ENCODE data around the gene NGF. TPM values are rescaled to one million over a fixed set of nuclear protein-coding genes. Genes with fewer than 3 reads are reported as not detected.
A peak's percentile ranks its signal among the peaks of the same experiment; 100 is the strongest.

Gene NGF
- total and polyA plus RNA-seq, 9 donors: 1.2 to 5.8 (median 2.4) TPM

DNA sequence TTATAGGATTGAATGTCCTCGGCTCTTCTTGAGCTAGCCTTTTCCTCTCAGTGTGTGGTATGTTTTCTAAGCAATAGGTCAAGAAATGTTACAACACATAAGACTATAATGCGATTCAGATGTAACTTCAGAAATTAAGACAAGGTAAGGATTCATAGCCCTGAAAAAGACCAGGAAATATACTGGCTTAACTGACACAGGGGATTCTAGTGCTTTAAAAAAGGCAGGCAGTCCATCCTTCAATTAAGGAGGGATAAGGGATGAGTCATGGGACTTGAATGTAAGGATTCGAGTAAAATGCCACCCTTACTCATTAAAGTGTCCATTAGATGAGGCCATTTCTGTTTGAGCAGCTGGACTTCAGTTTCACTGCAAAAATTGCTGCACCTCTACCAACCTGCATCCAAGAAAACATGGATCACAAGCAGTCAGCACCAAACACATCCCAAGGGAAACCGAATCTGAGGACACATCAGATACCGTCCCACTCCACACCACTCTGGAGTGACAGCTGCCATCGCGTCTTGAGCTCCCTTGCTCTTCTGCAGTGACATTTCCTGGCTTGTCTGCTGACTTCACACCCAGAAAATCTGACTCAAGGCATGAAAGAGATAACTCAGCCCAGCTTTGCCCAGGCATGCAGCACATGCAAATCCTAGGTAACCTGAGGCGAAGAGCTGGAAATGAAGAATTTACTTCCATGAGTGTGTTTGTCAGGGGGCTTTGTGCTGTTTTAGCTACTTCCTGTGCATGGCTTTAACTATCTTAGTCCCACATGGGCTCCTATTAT is 37.8 kb downstream of the NGF start:
- Histone ChIP-seq H3K27ac (ENCODE audit: low read length) (no peak overlapping the region), H3K27me3 (ENCODE audit: control insufficient read depth, insufficient read depth, low read length) (no peaks in the 10 kb centered on the region), H3K4me3 (ENCODE audit: low read length) (no peak overlapping the region), H3K36me3 (ENCODE audit: control insufficient read depth, insufficient read depth, low read length) (no peaks in the 10 kb centered on the region), H3K4me1 (ENCODE audit: control insufficient read depth, insufficient read depth, low read length) (peaks cover 8% of the 10 kb centered on the region), H3K9me3 (replicated peaks; ENCODE audit: control insufficient read depth, low read depth, low read length) (no peaks in the 10 kb centered on the region)
- WGBS (ENCODE audit: insufficient coverage): 85% methylated on average over 4 of the region's 8 CpGs
- no peak for DNase-seq

- no CpG with 5 or more reads among the region's 2 CpGs for WGBS (ENCODE audit: insufficient coverage)
- DNase-seq: no peak
- Histone ChIP-seq H3K4me1 (ENCODE audit: control insufficient read depth, insufficient read depth, low read length) (peaks cover 8% of the 10 kb centered on the region), H3K27ac (ENCODE audit: low read length) (no peak overlapping the region), H3K36me3 (ENCODE audit: control insufficient read depth, insufficient read depth, low read length) (no peaks in the 10 kb centered on the region), H3K9me3 (replicated peaks; ENCODE audit: control insufficient read depth, low read depth, low read length) (no peaks in the 10 kb centered on the region), H3K27me3 (ENCODE audit: control insufficient read depth, insufficient read depth, low read length) (no peaks in the 10 kb centered on the region), H3K4me3 (ENCODE audit: low read length) (no peak overlapping the region)
Observed at GRCh38 chr1:115299266-115299665, 38.8 kb downstream of the NGF start.

- no peak overlapping the region for H3K4me3 ChIP-seq (ENCODE audit: low read length)
- no peak overlapping the region for H3K27ac ChIP-seq (ENCODE audit: low read length)
- H3K9me3 ChIP-seq (replicated peaks; ENCODE audit: control insufficient read depth, low read depth, low read length): no peaks in the 10 kb centered on the region
- no peaks in the 10 kb centered on the region for H3K4me1 ChIP-seq (ENCODE audit: control insufficient read depth, insufficient read depth, low read length)
- WGBS (ENCODE audit: insufficient coverage): 78% methylated on average over 1 of the region's 2 CpGs
- no peak for DNase-seq
- H3K36me3 ChIP-seq (ENCODE audit: control insufficient read depth, insufficient read depth, low read length): no peaks in the 10 kb centered on the region
- H3K27me3 ChIP-seq (ENCODE audit: control insufficient read depth, insufficient read depth, low read length): no peaks in the 10 kb centered on the region
Observed at GRCh38 chr1:115296981-115297380, 41.1 kb downstream of the NGF start.

DNA sequence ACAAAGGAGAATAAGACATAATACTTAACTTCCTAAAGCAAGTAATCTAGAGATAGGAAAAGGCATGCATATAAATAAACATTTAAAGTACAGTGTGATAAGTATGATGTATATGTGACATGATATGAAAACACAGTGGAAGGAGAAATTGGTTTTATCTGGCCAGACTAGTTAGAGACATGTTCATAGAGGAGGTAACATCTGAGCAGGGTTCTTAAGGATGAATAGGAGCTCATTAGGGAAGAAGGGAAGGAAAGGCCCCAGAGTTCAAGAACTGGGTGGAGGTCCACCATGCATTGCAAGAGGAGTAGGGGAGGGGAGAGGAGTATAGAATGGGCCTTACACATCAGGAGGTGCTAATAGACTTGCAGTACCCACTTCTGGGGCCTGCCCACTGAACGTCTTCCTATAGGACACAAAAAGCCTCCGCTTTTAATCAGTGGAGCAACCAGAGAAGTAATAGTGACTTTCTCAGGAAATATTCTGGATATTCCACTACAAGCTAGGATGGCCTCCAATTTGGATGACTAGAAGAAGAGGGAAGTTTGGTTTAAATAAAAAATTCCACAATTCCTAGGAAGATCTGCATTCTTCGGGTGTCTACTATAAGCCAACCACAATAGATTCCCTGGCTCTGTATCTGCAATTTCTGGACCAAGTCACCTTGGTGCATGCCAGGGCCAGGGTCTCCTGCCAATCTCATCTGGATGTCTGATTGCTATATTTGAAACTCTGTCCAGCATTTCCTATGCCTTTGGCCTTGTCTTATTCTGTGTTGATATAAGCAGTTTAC is 41.9 kb downstream of the NGF start:
- Histone ChIP-seq H3K27me3 (ENCODE audit: control insufficient read depth, insufficient read depth, low read length) (no peaks in the 10 kb centered on the region), H3K4me3 (ENCODE audit: low read length) (no peak overlapping the region), H3K4me1 (ENCODE audit: control insufficient read depth, insufficient read depth, low read length) (no peaks in the 10 kb centered on the region), H3K36me3 (ENCODE audit: control insufficient read depth, insufficient read depth, low read length) (no peaks in the 10 kb centered on the region), H3K27ac (ENCODE audit: low read length) (no peak overlapping the region), H3K9me3 (replicated peaks; ENCODE audit: control insufficient read depth, low read depth, low read length) (no peaks in the 10 kb centered on the region)
- WGBS (ENCODE audit: insufficient coverage): 50% methylated on average over 2 of the region's 3 CpGs
- peak; percentile 82 for DNase-seq

DNA sequence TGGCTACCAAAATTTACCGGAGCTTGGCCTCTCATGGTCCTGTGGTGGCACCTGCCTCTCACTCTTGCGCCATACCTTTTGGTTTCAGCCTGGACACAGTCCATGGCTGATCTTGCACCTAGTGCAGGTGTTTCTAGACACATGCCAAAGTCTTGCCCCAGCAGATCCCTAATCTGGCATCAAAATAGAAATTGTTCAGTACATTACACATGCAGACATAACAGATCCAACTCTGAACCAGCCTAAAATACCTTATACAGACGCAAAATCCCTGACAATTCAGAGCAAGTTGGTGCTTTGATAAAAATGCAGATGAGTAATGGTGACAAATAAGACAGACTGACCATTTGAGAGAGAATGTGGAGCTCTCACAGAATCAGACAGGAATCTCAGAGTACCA is 44.1 kb downstream of the NGF start:
- no peaks in the 10 kb centered on the region for H3K36me3 ChIP-seq (ENCODE audit: control insufficient read depth, insufficient read depth, low read length)
- H3K4me1 ChIP-seq (ENCODE audit: control insufficient read depth, insufficient read depth, low read length): no peaks in the 10 kb centered on the region
- WGBS (ENCODE audit: insufficient coverage): 93% methylated on average over 2 of the region's 3 CpGs
- H3K4me3 ChIP-seq (ENCODE audit: low read length): no peak overlapping the region
- DNase-seq: no peak
- no peak overlapping the region for H3K27ac ChIP-seq (ENCODE audit: low read length)
- no peaks in the 10 kb centered on the region for H3K9me3 ChIP-seq (replicated peaks; ENCODE audit: control insufficient read depth, low read depth, low read length)
- no peaks in the 10 kb centered on the region for H3K27me3 ChIP-seq (ENCODE audit: control insufficient read depth, insufficient read depth, low read length)

GRCh38 chr1:115293006-115293405 is 45.0 kb downstream of the NGF start:
- no peaks in the 10 kb centered on the region for H3K27me3 ChIP-seq (ENCODE audit: control insufficient read depth, insufficient read depth, low read length)
- H3K4me1 ChIP-seq (ENCODE audit: control insufficient read depth, insufficient read depth, low read length): no peaks in the 10 kb centered on the region
- no peaks in the 10 kb centered on the region for H3K9me3 ChIP-seq (replicated peaks; ENCODE audit: control insufficient read depth, low read depth, low read length)
- H3K36me3 ChIP-seq (ENCODE audit: control insufficient read depth, insufficient read depth, low read length): no peaks in the 10 kb centered on the region
- no peak overlapping the region for H3K27ac ChIP-seq (ENCODE audit: low read length)
- no peak for DNase-seq
- WGBS (ENCODE audit: insufficient coverage): 96% methylated on average over 4 of the region's 5 CpGs
- no peak overlapping the region for H3K4me3 ChIP-seq (ENCODE audit: low read length)

GRCh38 chr1:115291741-115292140 is 46.3 kb downstream of the NGF start:
- H3K27me3 ChIP-seq (ENCODE audit: control insufficient read depth, insufficient read depth, low read length): no peaks in the 10 kb centered on the region
- 77% methylated on average over 2 of the region's 5 CpGs for WGBS (ENCODE audit: insufficient coverage)
- no peak overlapping the region for H3K4me3 ChIP-seq (ENCODE audit: low read length)
- no peaks in the 10 kb centered on the region for H3K4me1 ChIP-seq (ENCODE audit: control insufficient read depth, insufficient read depth, low read length)
- H3K9me3 ChIP-seq (replicated peaks; ENCODE audit: control insufficient read depth, low read depth, low read length): no peaks in the 10 kb centered on the region
- DNase-seq: no peak
- no peak overlapping the region for H3K27ac ChIP-seq (ENCODE audit: low read length)
- no peaks in the 10 kb centered on the region for H3K36me3 ChIP-seq (ENCODE audit: control insufficient read depth, insufficient read depth, low read length)

DNA sequence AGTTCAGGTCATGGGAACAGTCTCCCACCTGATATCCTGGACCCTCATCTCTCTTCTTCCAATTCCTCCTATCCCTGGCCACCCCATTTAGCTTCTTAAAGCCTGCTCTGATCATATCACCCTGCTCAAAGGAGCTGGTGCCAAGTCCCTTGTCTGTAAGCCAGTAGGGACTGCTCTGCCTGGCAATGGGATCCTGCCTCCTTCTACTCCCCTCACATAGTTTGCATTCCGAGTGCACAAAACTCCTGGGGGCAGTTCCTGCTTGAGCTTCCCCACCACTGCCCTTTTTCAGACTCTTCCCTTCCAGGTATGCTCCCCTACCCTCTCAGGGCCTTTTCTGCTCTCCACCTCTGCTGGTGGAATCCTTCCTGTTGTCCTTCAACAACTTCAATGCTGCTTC is 48.1 kb downstream of the NGF start:
- H3K36me3 ChIP-seq (ENCODE audit: control insufficient read depth, insufficient read depth, low read length): no peaks in the 10 kb centered on the region
- no peaks in the 10 kb centered on the region for H3K27me3 ChIP-seq (ENCODE audit: control insufficient read depth, insufficient read depth, low read length)
- H3K27ac ChIP-seq (ENCODE audit: low read length): no peak overlapping the region
- DNase-seq: no peak
- H3K4me1 ChIP-seq (ENCODE audit: control insufficient read depth, insufficient read depth, low read length): peaks cover 8% of the 10 kb centered on the region
- WGBS (ENCODE audit: insufficient coverage): 63% methylated on average over 1 of the region's 1 CpG
- H3K4me3 ChIP-seq (ENCODE audit: low read length): no peak overlapping the region
- no peaks in the 10 kb centered on the region for H3K9me3 ChIP-seq (replicated peaks; ENCODE audit: control insufficient read depth, low read depth, low read length)

DNA sequence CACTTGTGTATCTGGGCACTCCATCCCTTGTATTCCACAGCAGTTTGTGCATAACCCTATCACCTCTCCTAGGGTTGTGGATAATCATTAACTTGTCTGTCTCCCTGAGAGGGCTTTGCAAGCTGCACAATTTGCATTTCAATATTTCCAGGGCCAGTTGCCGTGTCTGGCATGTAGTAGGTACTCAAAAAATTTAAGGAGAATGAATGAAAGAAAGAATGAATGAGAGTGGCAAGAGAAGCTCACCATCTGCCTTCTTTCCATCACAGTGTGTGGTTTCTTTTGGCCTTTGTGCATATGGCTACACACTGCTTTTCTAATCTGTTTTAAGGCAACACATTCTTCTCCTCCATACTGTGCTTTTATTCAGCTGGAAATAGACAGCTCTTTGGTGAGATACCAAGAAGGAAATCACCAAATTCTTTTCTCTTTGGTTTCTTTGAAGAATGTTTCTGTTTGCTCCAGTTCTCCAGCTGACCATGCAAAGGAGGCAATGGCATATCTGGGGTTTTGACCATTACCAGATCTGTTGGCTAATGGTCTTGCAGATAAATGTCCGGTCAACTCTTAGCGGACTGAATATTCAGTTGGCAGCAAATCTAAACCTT is 49.4 kb downstream of the NGF start:
- no peak overlapping the region for H3K27ac ChIP-seq (ENCODE audit: low read length)
- H3K4me3 ChIP-seq (ENCODE audit: low read length): no peak overlapping the region
- no peaks in the 10 kb centered on the region for H3K27me3 ChIP-seq (ENCODE audit: control insufficient read depth, insufficient read depth, low read length)
- H3K9me3 ChIP-seq (replicated peaks; ENCODE audit: control insufficient read depth, low read depth, low read length): no peaks in the 10 kb centered on the region
- no peaks in the 10 kb centered on the region for H3K36me3 ChIP-seq (ENCODE audit: control insufficient read depth, insufficient read depth, low read length)
- no peak for DNase-seq
- no CpG with 5 or more reads among the region's 3 CpGs for WGBS (ENCODE audit: insufficient coverage)
- H3K4me1 ChIP-seq (ENCODE audit: control insufficient read depth, insufficient read depth, low read length): peaks cover 12% of the 10 kb centered on the region

Measured in muscle of leg (tissue), 11 donors.